SK-N-SH (cell line): ENCODE results near the gene PELI3.

ENCODE experiments used
- EP300 ChIP-seq, 2 experiments: IDR thresholded peaks; 2 replicates each; pipeline versions ENCODE4 v1.4.0 to v1.6.1; 2012; ENCODE audit warnings: borderline replicate concordance in 1 of 2, low read depth in 1 of 2, low read length in 1 of 2
- EZH2phosphoT487 ChIP-seq: fragments of 200-600 bp; sonication (generic); IDR thresholded peaks from 2 replicates; pipeline ENCODE4 v1.6.1; 2017; ENCODE audit warnings: low read depth, mixed run types, mild to moderate bottlenecking, antibody characterized with exemption, moderate library complexity, borderline replicate concordance
- JUND ChIP-seq: IDR thresholded peaks from 2 replicates; pipeline ENCODE4 v1.4.0; 2012
- NRF1 ChIP-seq: IDR thresholded peaks from 2 replicates; pipeline ENCODE4 v1.6.1; 2012; ENCODE audit warnings: low read depth, mild to moderate bottlenecking, low read length
- POLR2AphosphoS5 ChIP-seq: IDR thresholded peaks from 2 replicates; pipeline ENCODE4 v1.6.1; 2012; ENCODE audit warnings: low read depth, low read length
- RCOR1 ChIP-seq: fragments of 150-350 bp; IDR thresholded peaks from 2 replicates; pipeline ENCODE4 v1.6.1; 2017; ENCODE audit warnings: antibody characterized with exemption, low read length
- SIN3A ChIP-seq: IDR thresholded peaks from 2 replicates; pipeline ENCODE4 v1.6.1; 2012; ENCODE audit warnings: low read depth, mild to moderate bottlenecking, low read length, moderate library complexity, borderline replicate concordance
- SMC3 ChIP-seq: IDR thresholded peaks from 2 replicates; pipeline ENCODE4 v1.6.1; 2012; ENCODE audit warnings: low read depth, low read length, improper control_type of control experiment
- YY1 ChIP-seq: IDR thresholded peaks from 2 replicates; pipeline ENCODE4 v1.4.0; 2012; ENCODE audit warnings: low read depth, mild to moderate bottlenecking
- TF ChIP-seq, protein P1 (sequence below): fragments of 200-600 bp; sonication (generic); IDR thresholded peaks from 2 replicates; pipeline ENCODE4 v1.6.1; 2017; ENCODE audit warnings: antibody characterized with exemption, mild to moderate bottlenecking, moderate library complexity
- TF ChIP-seq, protein P2 (sequence below): IDR thresholded peaks from 2 replicates; pipeline ENCODE4 v1.4.0; 2012; ENCODE audit warnings: low read depth
- TF ChIP-seq, protein P3 (sequence below): fragments of 150-350 bp; IDR thresholded peaks from 2 replicates; pipeline ENCODE4 v1.6.1; 2017; ENCODE audit warnings: antibody characterized with exemption, low read length, low read depth, borderline replicate concordance

DNA sequence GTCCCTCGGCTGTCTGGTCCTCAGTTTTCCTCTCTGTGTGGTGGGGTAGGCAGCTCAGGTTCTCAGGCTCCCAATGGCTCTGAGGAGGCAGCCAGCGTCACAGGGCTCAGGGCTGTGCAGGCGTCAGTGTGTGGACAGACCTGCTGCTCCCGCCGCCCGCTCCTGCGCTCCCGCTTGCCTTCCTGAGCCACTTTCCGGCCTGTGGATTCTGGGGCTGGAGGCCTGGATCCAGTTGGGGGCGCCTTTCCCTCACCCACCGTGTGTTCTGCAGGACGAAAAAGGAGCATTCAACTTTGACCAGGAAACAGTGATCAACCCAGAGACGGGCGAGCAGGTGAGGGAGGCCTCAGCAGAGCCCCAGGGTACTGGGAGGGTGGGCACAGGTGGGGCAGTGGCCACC lies 28.2 kb downstream of the PELI3 start:
- TF ChIP-seq, protein P1, sequence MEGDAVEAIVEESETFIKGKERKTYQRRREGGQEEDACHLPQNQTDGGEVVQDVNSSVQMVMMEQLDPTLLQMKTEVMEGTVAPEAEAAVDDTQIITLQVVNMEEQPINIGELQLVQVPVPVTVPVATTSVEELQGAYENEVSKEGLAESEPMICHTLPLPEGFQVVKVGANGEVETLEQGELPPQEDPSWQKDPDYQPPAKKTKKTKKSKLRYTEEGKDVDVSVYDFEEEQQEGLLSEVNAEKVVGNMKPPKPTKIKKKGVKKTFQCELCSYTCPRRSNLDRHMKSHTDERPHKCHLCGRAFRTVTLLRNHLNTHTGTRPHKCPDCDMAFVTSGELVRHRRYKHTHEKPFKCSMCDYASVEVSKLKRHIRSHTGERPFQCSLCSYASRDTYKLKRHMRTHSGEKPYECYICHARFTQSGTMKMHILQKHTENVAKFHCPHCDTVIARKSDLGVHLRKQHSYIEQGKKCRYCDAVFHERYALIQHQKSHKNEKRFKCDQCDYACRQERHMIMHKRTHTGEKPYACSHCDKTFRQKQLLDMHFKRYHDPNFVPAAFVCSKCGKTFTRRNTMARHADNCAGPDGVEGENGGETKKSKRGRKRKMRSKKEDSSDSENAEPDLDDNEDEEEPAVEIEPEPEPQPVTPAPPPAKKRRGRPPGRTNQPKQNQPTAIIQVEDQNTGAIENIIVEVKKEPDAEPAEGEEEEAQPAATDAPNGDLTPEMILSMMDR = no peak
- no peak for TF ChIP-seq JUND
- TF ChIP-seq EP300 (IDR thresholded peaks at IDR 0.05; ENCODE audit: borderline replicate concordance in 1 of 2, low read depth in 1 of 2, low read length in 1 of 2) = no peak
- TF ChIP-seq, protein P2, sequence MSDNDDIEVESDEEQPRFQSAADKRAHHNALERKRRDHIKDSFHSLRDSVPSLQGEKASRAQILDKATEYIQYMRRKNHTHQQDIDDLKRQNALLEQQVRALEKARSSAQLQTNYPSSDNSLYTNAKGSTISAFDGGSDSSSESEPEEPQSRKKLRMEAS = no peak
- TF ChIP-seq EZH2phosphoT487 = no peak
- TF ChIP-seq YY1 = no peak
- no peak for TF ChIP-seq RCOR1
- TF ChIP-seq, protein P3, sequence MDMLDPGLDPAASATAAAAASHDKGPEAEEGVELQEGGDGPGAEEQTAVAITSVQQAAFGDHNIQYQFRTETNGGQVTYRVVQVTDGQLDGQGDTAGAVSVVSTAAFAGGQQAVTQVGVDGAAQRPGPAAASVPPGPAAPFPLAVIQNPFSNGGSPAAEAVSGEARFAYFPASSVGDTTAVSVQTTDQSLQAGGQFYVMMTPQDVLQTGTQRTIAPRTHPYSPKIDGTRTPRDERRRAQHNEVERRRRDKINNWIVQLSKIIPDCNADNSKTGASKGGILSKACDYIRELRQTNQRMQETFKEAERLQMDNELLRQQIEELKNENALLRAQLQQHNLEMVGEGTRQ = no peak
- no peak for TF ChIP-seq SIN3A
- TF ChIP-seq NRF1 = no peak
- TF ChIP-seq SMC3 = no peak
- no peak for TF ChIP-seq POLR2AphosphoS5
